Ramos (cell line): Measurements from ENCODE around the gene ZNF135.

Experiments
- in situ Hi-C: fragments of 300-500 bp; cut with MboI; formaldehyde crosslinking; loops from one replicate; pipeline ENCODE4 v1.14.3; 2022; ENCODE audit warnings: low sequenced_read_pairs; ENCODE audit not compliant: unreplicated experiment

ZNF135 gene

GRCh38 chr19:58059003-58059670 is at the start of gene ZNF135:
Gene ZNF135, plus strand, starts transcription at chr19:58059282. Its CDS starts 721 bp downstream, at chr19:58060003.
- in situ Hi-C loops: no loop called here

- in situ Hi-C loops: no loop called here
These were observed 49.8 kb upstream of the ZNF135 start for GRCh38 chr19:58009301-58009665.

- in situ Hi-C loops: no loop called here
These were observed 49.3 kb upstream of the ZNF135 start for GRCh38 chr19:58009666-58010301.

GRCh38 chr19:58010507-58010906 is 48.6 kb upstream of the ZNF135 start:
- in situ Hi-C loops: no loop called here

- in situ Hi-C loops: no loop called here
These were observed 44.9 kb upstream of the ZNF135 start for GRCh38 chr19:58014141-58014540.

- in situ Hi-C loops: no loop called here
These were observed 39.0 kb upstream of the ZNF135 start for GRCh38 chr19:58020129-58020528.

GRCh38 chr19:58021541-58022282 is 37.4 kb upstream of the ZNF135 start:
- in situ Hi-C loops: no loop called here

- in situ Hi-C loops: no loop called here
These were observed 36.8 kb upstream of the ZNF135 start for GRCh38 chr19:58022283-58022660.

- in situ Hi-C loops: no loop called here
These were observed 34.4 kb upstream of the ZNF135 start for GRCh38 chr19:58024661-58025060.

GRCh38 chr19:58033741-58034476 is 25.2 kb upstream of the ZNF135 start, which contains the start of gene ZSCAN1:
Gene ZSCAN1, plus strand, starts transcription at chr19:58034025. Its CDS starts 3,812 bp downstream, at chr19:58037837.
- in situ Hi-C loops: no loop called here

- in situ Hi-C loops: no loop called here
These were observed 24.6 kb upstream of the ZNF135 start for GRCh38 chr19:58034477-58034793.

- in situ Hi-C loops: no loop called here
These were observed 23.2 kb upstream of the ZNF135 start for GRCh38 chr19:58035863-58036262.

GRCh38 chr19:58037927-58038687 is 21.0 kb upstream of the ZNF135 start:
- in situ Hi-C loops: no loop called here

GRCh38 chr19:58038688-58039204 is 20.3 kb upstream of the ZNF135 start:
- in situ Hi-C loops: no loop called here

GRCh38 chr19:58040751-58041525 is 18.1 kb upstream of the ZNF135 start:
- in situ Hi-C loops: no loop called here

GRCh38 chr19:58042495-58043340 is 16.4 kb upstream of the ZNF135 start:
- in situ Hi-C loops: no loop called here

- in situ Hi-C loops: no loop called here
These were observed 14.7 kb upstream of the ZNF135 start for GRCh38 chr19:58044391-58044790.

- in situ Hi-C loops: no loop called here
These were observed 14.2 kb upstream of the ZNF135 start for GRCh38 chr19:58044886-58045285.
